HepG2 (cell line): ENCODE measurements around the gene GIMAP1. TPM values are rescaled to one million over a fixed set of nuclear protein-coding genes. Genes with fewer than 3 reads are reported as not detected.

Experiments used
- ATAC-seq: fragments of 200-7000 bp; cut with Tn5 transposase; 3 replicates; pipeline ENCODE4 v1.9.1; 2020; ENCODE audit warnings: mild to moderate bottlenecking, moderate library complexity
- BruUV-seq: library from RNA; stranded (reverse); fragments of 400-500 nt; replicated peaks from 2 replicates; lab custom pipeline; 2021; lab: Mats Ljungman, UMichigan
- CTCF ChIA-PET: fragments of 300-600 bp; formaldehyde crosslinking; extraction: SDS; loops from one replicate; lab custom pipeline; 2021; ENCODE audit warnings: low total read pairs, inconsistent platforms, low intra/inter-chr PET ratio; lab: Yijun Ruan, JAX
- POLR2A ChIA-PET: fragments of 350-600 bp; sonication (Branson Sonifier 250); formaldehyde crosslinking; loops from one replicate; lab custom pipeline; 2020; ENCODE audit warnings: antibody characterized with exemption, inconsistent platforms; lab: Yijun Ruan, JAX
- DNase-seq: peaks from one replicate; pipeline ENCODE4 v3.0.0-alpha.2; 2015; ENCODE audit warnings: low spot score
- FAIRE-seq: peaks from 3 replicates; lab custom pipeline; 2011; peaks lifted over from hg19 to GRCh38; lab: Jason Lieb, UNC
- H2AFZ ChIP-seq: one replicate; pipeline ENCODE4 v1.6.1; 2011; ENCODE audit warnings: low read length, inconsistent platforms
- H3K27ac ChIP-seq: fragments of 300-600 bp; 3 replicates; pipeline ENCODE4 v1.8.0; 2011; ENCODE audit warnings: mixed run types, mild to moderate bottlenecking, mixed read lengths, low read length, inconsistent platforms; ENCODE audit not compliant: insufficient read depth; ENCODE audit errors: extremely low read length
- H3K27me3 ChIP-seq, 2 experiments: fragments of 200-600 bp in 1 of 2; 2 replicates in 1 of 2; 3 replicates in 1 of 2; pipeline versions ENCODE4 v1.6.0 to v1.8.0; 2011; ENCODE audit warnings: low read length in 2 of 2, mild to moderate bottlenecking in 2 of 2, moderate library complexity in 2 of 2, inconsistent platforms in 1 of 2; ENCODE audit not compliant: insufficient read depth in 2 of 2, control insufficient read depth in 1 of 2
- H3K36me3 ChIP-seq, 2 experiments: fragments of 200-600 bp in 1 of 2; replicated peaks in 1 of 2; 2 replicates in 1 of 2; 3 replicates in 1 of 2; pipeline versions ENCODE4 v1.5.1 to v1.8.0; 2011; ENCODE audit warnings: low read length in 2 of 2, inconsistent platforms in 1 of 2; ENCODE audit not compliant: insufficient read depth in 2 of 2, control insufficient read depth in 1 of 2
- H3K4me1 ChIP-seq: 2 replicates; pipeline ENCODE4 v1.5.1; 2012; ENCODE audit warnings: low read length, inconsistent platforms; ENCODE audit not compliant: insufficient read depth
- H3K4me2 ChIP-seq: 2 replicates; pipeline ENCODE4 v1.6.0; 2011; ENCODE audit warnings: low read depth, low read length, inconsistent platforms
- H3K4me3 ChIP-seq, 3 experiments: fragments of 200-600 bp in 1 of 3; sonication (generic), shearing (Covaris generic) in 1 of 3; replicated peaks in 1 of 3; 2 replicates each; pipeline ENCODE4 v1.5.1; 2011 to 2016; ENCODE audit warnings: low read length in 3 of 3, inconsistent platforms in 2 of 3, low read depth in 2 of 3, mild to moderate bottlenecking in 2 of 3, control low read depth in 1 of 3, mixed read lengths in 1 of 3; ENCODE audit not compliant: insufficient read depth in 1 of 3
- H3K79me2 ChIP-seq: one replicate; pipeline ENCODE4 v1.6.1; 2011; ENCODE audit warnings: low read length, inconsistent platforms; ENCODE audit not compliant: insufficient read depth
- H3K9ac ChIP-seq: 2 replicates; pipeline ENCODE4 v1.6.0; 2011; ENCODE audit warnings: mild to moderate bottlenecking, low read depth, low read length, inconsistent platforms; ENCODE audit not compliant: insufficient read depth
- H3K9me3 ChIP-seq: 2 replicates; pipeline ENCODE4 v1.5.1; 2012; ENCODE audit warnings: mild to moderate bottlenecking, low read length
- H4K20me1 ChIP-seq: 2 replicates; pipeline ENCODE4 v1.6.0; 2011; ENCODE audit warnings: inconsistent platforms, mild to moderate bottlenecking, low read length, moderate library complexity; ENCODE audit not compliant: insufficient read depth
- AHR ChIP-seq: IDR thresholded peaks from 2 replicates; pipeline ENCODE4 v1.6.1; 2018; ENCODE audit warnings: missing genetic modification reagents, missing compliant biosample characterization
- EED ChIP-seq: sonication (generic); formaldehyde crosslinking; IDR thresholded peaks from 2 replicates; pipeline ENCODE4 v1.5.0; 2020; ENCODE audit warnings: mild to moderate bottlenecking, missing genetic modification reagents
- HMG20A ChIP-seq: IDR thresholded peaks from 2 replicates; pipeline ENCODE4 v1.6.1; 2016; ENCODE audit warnings: borderline replicate concordance
- NFE2 ChIP-seq: sonication (generic); formaldehyde crosslinking; IDR thresholded peaks from 2 replicates; pipeline ENCODE4 v1.4.0; 2020; ENCODE audit warnings: missing genetic modification reagents
- NFYB ChIP-seq: sonication (generic); formaldehyde crosslinking; IDR thresholded peaks from 2 replicates; pipeline ENCODE4 v1.4.0; 2020; ENCODE audit warnings: missing genetic modification reagents
- RARA ChIP-seq: IDR thresholded peaks from 2 replicates; pipeline ENCODE4 v1.6.1; 2016; ENCODE audit warnings: missing genetic modification reagents, missing compliant biosample characterization
- SOX13 ChIP-seq, 3 experiments: fragments of 450-650 bp in 1 of 3; sonication (generic) in 1 of 3; formaldehyde crosslinking in 1 of 3; IDR thresholded peaks in 2 of 3; conservative IDR thresholded peaks in 1 of 3; 2 replicates each; pipeline versions ENCODE4 v1.5.0 to v1.6.1; 2016 to 2020; ENCODE audit warnings: antibody characterized with exemption in 1 of 3, mild to moderate bottlenecking in 1 of 3, missing compliant biosample characterization in 1 of 3, missing genetic modification reagents in 1 of 3, moderate library complexity in 1 of 3
- ZNF318 ChIP-seq: sonication (generic); formaldehyde crosslinking; IDR thresholded peaks from 2 replicates; pipeline ENCODE4 v1.4.0; 2020; ENCODE audit warnings: mild to moderate bottlenecking, missing genetic modification reagents
- ZNF326 ChIP-seq: sonication (generic); formaldehyde crosslinking; IDR thresholded peaks from 2 replicates; pipeline ENCODE4 v1.4.0; 2020; ENCODE audit warnings: missing genetic modification reagents, borderline replicate concordance
- ZNF616 ChIP-seq: sonication (generic); formaldehyde crosslinking; IDR thresholded peaks from 2 replicates; pipeline ENCODE4 v1.5.0; 2020; ENCODE audit warnings: low read depth, mild to moderate bottlenecking, missing genetic modification reagents
- ZNF773 ChIP-seq: sonication (generic); formaldehyde crosslinking; IDR thresholded peaks from 2 replicates; pipeline ENCODE4 v1.4.0; 2020; ENCODE audit warnings: missing genetic modification reagents, borderline replicate concordance
- in situ Hi-C: cut with HindIII; loops from 2 replicates; pipeline ENCODE4 v1.10.0; 2017; ENCODE audit warnings: low pct_unique_long_range_greater_than_20kb; ENCODE audit not compliant: extremely low pct_ligation_motif_present
- intact Hi-C: fragments of 100-400 bp; cut with micrococcal nuclease; formaldehyde crosslinking; loops from one replicate; pipeline ENCODE4 v1.10.0; 2022; ENCODE audit not compliant: unreplicated experiment
- polyA plus RNA-seq, 8 experiments: library from polyadenylated mRNA; depleted of rRNA in 3 of 8; stranded (reverse) in 7 of 8; unstranded in 1 of 8; fragments of >200 nt; fragmentation: Illumina TruSeq in 4 of 8; extraction: Trizol in 4 of 8; gene quantifications; 2 replicates each; pipeline versions ENCODE4 v1.2.1 to v1.2.3, GENCODE V29; 2011 to 2016; ENCODE audit warnings: low read depth in 4 of 8, missing spikeins in 1 of 8, mixed read lengths in 1 of 8; ENCODE audit not compliant: insufficient read depth in 1 of 8
- total RNA-seq, 5 experiments: library from RNA; depleted of rRNA; stranded (reverse); fragments of >200 nt; fragmentation: Illumina TruSeq; extraction: Trizol; gene quantifications; 2 replicates each; pipeline ENCODE4 v1.2.3, GENCODE V29; 2016; ENCODE audit warnings: low read depth in 1 of 5
- TF ChIP-seq, protein P1 (sequence below): sonication (generic); formaldehyde crosslinking; IDR thresholded peaks from 2 replicates; pipeline ENCODE4 v1.4.0; 2020; ENCODE audit warnings: mild to moderate bottlenecking, missing genetic modification reagents

The GIMAP1 gene
- total and polyA plus RNA-seq, 2 of the 13 experiments (the other 11 are each of a cell fraction or from before 2014, with no cell fraction given) = not detected

DNA sequence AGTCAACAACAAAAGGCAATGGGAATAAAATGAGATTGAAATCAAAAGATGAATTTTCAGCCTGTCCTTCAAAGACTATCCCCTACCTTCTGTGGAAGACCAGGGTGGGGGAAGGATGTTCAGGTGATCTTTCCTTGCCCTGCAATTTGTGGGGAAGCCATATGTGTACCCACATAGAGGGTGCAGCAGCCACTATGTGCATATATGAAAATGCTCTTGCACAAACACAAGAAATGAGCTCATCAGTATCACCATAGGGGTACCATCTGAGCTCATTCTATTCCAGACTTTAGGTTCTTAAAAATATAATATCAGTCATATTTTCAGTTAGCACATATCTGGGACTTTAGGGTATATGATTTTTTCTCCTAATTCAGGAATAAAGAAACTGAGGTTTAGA lies 38.5 kb downstream of the GIMAP1 start:
- no peak for ATAC-seq
- Histone ChIP-seq H3K79me2 (no peaks in the 10 kb centered on the region), H3K4me2 (no peak overlapping the region), H3K27me3 (no peaks in the 10 kb centered on the region), H3K27ac (no peak overlapping the region), H3K4me3 (no peak overlapping the region), H2AFZ (no peak overlapping the region), H3K4me1 (no peaks in the 10 kb centered on the region), H3K9me3 (no peaks in the 10 kb centered on the region), H4K20me1 (no peaks in the 10 kb centered on the region), H3K36me3 (no peaks in the 10 kb centered on the region), H3K9ac (no peak overlapping the region)
- no peak for FAIRE-seq
- no TSS peak for BruUV-seq
- TF ChIP-seq, protein P1, sequence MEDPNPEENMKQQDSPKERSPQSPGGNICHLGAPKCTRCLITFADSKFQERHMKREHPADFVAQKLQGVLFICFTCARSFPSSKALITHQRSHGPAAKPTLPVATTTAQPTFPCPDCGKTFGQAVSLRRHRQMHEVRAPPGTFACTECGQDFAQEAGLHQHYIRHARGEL (CRISPR knock-in tag) = no peak
- TF ChIP-seq RARA (CRISPR knock-in tag) = no peak
- no peak for TF ChIP-seq EED (CRISPR knock-in tag)
- TF ChIP-seq ZNF773 = no peak
- TF ChIP-seq AHR (CRISPR knock-in tag) = no peak
- TF ChIP-seq ZNF616 (CRISPR knock-in tag) = no peak
- no peak for TF ChIP-seq ZNF326 (CRISPR knock-in tag)
- TF ChIP-seq NFYB = no peak
- TF ChIP-seq HMG20A = no peak
- no peak for TF ChIP-seq SOX13 (IDR thresholded peaks at IDR 0.05)
- TF ChIP-seq SOX13 (CRISPR knock-in tag; conservative IDR thresholded peaks at IDR 0.05 in 1 of 2, IDR thresholded peaks at IDR 0.05 in 1 of 2) = no peak
- no peak for TF ChIP-seq NFE2 (CRISPR knock-in tag)
- TF ChIP-seq ZNF318 (CRISPR knock-in tag) = no peak
- DNase-seq = no peak
- CTCF ChIA-PET = interaction anchor here (2.1 kb wide), 1 partner anchor 306 kb away, joined by 9 read pairs; no protein-coding TSS in a partner anchor
- in situ Hi-C loops (loop anchor here (5.0 to 25.0 kb wide), 2 partner anchors 308 to 468 kb away; no protein-coding TSS in a partner anchor), intact Hi-C loops (loop anchor here (5.0 kb wide), 1 partner anchor 468 kb away; no protein-coding TSS in a partner anchor)
- POLR2A ChIA-PET = no interaction called here
